ENCODE data around the gene OR2V2.

DNA sequence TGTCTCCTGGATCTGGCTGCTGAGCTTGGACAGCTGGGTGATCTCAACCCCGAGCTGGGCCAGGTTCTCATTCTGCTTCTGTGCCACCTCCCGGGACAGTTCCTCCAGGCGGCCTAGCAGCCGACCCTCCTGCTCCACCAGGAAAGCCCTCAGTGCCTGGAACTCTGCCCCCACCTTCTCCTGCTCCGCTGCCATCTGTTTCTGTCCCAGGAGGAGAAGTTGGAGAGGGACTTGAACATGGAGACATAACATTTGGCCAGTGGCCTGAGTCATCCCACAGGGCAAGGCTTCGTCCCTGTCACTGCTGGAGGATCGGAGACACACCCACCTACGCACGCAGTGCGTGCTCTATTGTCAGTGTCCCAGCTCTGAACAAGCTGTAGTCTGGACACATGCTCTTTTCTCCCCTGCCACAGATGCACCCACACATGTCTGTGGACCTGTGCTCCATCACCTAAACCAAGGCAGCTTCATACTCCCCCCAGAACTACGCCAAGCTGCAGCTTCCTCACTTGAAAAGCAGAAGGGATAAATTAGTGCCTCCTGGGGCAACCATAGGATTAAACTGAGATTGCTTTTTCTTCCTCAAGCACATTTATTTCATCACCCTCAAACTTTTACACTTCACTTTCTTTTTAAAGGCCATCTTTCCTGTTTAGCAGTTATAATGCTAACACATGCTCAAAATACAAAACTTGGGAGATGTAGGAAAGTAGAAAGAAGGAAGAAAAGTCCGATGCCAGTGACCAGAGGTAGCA is 52.7 kb downstream of the OR2V2 start:
- TF ChIP-seq, protein P1, sequence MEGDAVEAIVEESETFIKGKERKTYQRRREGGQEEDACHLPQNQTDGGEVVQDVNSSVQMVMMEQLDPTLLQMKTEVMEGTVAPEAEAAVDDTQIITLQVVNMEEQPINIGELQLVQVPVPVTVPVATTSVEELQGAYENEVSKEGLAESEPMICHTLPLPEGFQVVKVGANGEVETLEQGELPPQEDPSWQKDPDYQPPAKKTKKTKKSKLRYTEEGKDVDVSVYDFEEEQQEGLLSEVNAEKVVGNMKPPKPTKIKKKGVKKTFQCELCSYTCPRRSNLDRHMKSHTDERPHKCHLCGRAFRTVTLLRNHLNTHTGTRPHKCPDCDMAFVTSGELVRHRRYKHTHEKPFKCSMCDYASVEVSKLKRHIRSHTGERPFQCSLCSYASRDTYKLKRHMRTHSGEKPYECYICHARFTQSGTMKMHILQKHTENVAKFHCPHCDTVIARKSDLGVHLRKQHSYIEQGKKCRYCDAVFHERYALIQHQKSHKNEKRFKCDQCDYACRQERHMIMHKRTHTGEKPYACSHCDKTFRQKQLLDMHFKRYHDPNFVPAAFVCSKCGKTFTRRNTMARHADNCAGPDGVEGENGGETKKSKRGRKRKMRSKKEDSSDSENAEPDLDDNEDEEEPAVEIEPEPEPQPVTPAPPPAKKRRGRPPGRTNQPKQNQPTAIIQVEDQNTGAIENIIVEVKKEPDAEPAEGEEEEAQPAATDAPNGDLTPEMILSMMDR (IDR thresholded peaks at IDR 0.05), result no peak
- no peak for TF ChIP-seq POLR2A (IDR thresholded peaks at IDR 0.05)
